ENCODE results near the gene AGAP1.

- TF ChIP-seq CTCF (IDR thresholded peaks at IDR 0.05), result no peak
- TF ChIP-seq POLR2A (IDR thresholded peaks at IDR 0.05), result no peak
- no peak for TF ChIP-seq EP300 (IDR thresholded peaks at IDR 0.05)
Observed at GRCh38 chr2:235541016-235541415, 47.2 kb downstream of the AGAP1 start.
